ENCODE data around the gene RUVBL2.
"Not testable (repeated sequence)": the region's sequence is repeated elsewhere in the genome, so short reads cannot be mapped to it uniquely, and the experiment has no call there.

Gene RUVBL2

DNA sequence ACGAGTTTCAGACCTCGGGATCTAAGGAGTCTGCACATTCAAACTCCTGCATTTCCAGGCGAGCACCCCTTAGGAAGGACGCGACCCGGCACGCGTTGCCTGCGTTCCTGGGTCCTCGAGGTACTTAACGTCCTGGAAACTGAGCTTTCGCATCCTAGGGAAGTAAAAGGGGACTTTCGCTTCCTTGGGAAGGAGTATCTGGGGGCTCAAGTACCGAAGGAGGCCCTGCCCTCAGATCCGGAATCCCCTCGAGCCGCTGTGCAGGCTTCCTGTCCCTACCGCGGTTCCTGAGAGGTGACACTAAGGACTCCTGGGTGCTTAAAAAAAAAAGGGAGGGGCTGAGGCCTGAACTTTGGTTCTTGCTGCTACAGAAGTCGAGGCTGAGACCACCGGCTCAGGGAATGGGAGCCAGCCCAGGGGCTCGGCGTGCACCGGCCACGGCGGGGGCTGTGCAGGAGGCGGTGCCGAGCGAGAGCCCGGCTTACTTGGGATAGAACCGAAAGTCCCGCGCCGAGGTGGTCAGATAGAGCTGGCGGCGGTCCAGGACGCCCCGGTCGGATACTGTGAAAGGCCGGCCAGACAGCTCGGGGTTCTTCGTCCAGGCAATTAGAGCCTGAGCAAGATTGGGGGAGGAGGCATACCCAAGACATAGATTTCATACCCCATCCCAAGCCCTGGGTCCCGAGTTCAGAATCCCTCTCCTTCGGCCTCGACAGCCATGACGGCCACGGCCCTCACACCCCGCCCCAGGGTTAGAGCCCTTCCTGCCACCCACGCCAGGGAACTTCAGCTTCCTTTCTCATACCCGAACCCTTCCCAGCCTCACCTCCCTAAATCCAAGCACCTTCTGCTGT, 24.9 kb downstream of the RUVBL2 start:
- peak; percentile 47 for ATAC-seq (replicated peaks; ENCODE audit: extremely low read depth, poor library complexity, severe bottlenecking)
- not testable (repeated sequence) for H3K9me3 Mint-ChIP-seq; H3K36me3 Mint-ChIP-seq (ENCODE audit: insufficient read depth); H3K27me3 Mint-ChIP-seq; DNase-seq (ENCODE audit: low spot score in 2 of 2)
- Mint-ChIP-seq H3K4me3 (peak overlapping the region; percentile 85), H3K4me1 (peaks cover 25% of the 10 kb centered on the region), H3K27ac (ENCODE audit: low read depth) (peak overlapping the region; percentile 7)

DNA sequence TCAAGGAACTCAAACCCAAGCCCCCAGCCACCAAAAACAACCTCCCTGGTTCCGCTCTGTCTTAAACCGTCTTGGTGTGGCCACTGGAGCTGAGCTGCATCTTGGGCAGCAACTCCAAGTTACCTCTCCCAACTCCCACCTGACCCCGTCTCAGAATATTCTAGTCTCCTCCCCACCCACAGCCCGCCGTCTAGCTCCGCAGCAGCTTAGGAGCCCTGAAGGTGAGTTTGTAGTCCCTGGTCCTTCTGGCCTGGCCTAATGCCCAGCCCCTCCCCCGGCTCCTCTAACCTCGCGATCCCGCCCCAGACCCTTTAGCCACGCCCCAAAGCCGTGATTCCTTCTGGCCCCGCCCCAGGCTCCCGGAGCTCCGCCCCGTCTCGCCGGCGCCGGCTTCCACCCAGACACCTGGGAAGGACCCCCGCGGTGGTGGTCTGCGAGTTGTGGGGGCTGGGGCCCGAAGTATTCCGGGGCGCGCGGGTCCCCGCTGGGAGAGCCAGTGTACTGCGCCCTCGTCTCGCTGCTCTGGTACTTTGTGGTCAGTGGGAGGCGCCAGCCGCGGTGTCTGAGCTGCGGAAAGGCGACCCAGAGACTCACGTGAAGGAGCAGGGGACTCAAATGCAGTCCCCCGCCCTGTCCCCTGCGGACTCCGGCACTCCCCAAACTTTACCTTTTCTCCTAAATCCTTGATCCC, 25.7 kb downstream of the RUVBL2 start:
- H3K36me3 Mint-ChIP-seq (ENCODE audit: insufficient read depth) = peaks cover 7% of the 10 kb centered on the region
- H3K4me1 Mint-ChIP-seq = peaks cover 25% of the 10 kb centered on the region
- DNase-seq (ENCODE audit: low spot score in 2 of 2) (peak; percentile 31 to 37), ATAC-seq (replicated peaks; ENCODE audit: extremely low read depth, poor library complexity, severe bottlenecking) (peak; percentile 34)
- H3K27ac Mint-ChIP-seq (ENCODE audit: low read depth) = peak overlapping the region; percentile 7
- no peaks in the 10 kb centered on the region for H3K27me3 Mint-ChIP-seq
- H3K4me3 Mint-ChIP-seq = peak overlapping the region; percentile 85
- no peaks in the 10 kb centered on the region for H3K9me3 Mint-ChIP-seq

- ATAC-seq (replicated peaks; ENCODE audit: extremely low read depth, poor library complexity, severe bottlenecking) (no peak), DNase-seq (ENCODE audit: low spot score in 2 of 2) (no peak)
- Mint-ChIP-seq H3K9me3 (no peaks in the 10 kb centered on the region), H3K4me1 (peaks cover 25% of the 10 kb centered on the region), H3K36me3 (ENCODE audit: insufficient read depth) (peaks cover 5% of the 10 kb centered on the region), H3K27ac (ENCODE audit: low read depth) (no peak overlapping the region), H3K4me3 (peak overlapping the region; percentile 85), H3K27me3 (no peaks in the 10 kb centered on the region)
Measured at GRCh38 chr19:49020342-49020741, 26.7 kb downstream of the RUVBL2 start.

DNA sequence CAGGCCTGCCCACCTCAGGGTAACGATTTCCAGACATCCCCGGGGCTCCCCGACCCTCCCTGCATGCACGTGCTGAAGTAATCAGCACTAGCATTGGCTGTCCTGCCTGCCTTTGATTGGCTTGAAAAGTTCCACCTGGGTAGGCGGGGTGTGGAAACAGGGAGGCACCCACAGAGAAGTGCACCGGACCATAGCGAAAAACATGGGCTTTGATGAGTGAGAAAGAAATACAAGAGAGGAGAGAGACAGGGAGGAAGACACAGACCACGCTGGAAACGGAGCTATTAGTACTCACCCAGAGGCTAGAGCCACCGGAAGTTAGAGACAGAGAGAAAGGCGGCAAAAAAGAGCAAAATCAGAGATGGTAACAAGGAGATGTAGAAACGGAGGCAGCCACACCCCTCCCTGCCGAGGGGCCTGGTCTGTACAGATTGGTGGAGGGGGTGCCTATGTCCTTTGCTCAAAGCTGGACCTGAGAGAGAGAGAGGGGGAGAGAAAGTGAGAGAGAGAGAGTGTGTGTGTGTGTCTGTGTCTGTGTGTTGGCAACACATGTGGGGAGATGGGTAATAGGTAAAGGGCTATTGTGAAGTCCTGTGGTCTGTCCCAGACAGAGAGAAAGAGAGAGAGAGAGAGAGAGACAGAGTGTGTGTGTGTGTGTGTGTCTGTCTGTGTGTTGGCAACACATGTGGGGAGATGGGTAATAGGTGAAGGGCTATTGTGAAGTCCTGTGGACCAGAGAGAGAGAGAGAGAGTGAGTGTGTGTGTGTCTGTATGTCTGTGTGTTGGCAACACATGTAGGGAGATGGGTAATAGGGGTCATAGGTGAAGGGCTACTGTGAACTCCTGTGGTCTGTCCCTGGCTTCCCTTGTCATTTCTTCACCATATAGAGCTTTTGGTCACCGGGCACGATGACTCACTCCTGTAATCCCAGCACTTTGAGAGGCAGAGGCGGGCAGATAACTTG, 27.5 kb downstream of the RUVBL2 start:
- H3K9me3 Mint-ChIP-seq = no peaks in the 10 kb centered on the region
- H3K36me3 Mint-ChIP-seq (ENCODE audit: insufficient read depth) = peaks cover 5% of the 10 kb centered on the region
- DNase-seq (ENCODE audit: low spot score in 2 of 2) (no peak), ATAC-seq (replicated peaks; ENCODE audit: extremely low read depth, poor library complexity, severe bottlenecking) (no peak)
- peaks cover 25% of the 10 kb centered on the region for H3K4me1 Mint-ChIP-seq
- no peaks in the 10 kb centered on the region for H3K27me3 Mint-ChIP-seq
- H3K4me3 Mint-ChIP-seq = peak overlapping the region; percentile 85
- peak overlapping the region; percentile 6 for H3K27ac Mint-ChIP-seq (ENCODE audit: low read depth)

DNA sequence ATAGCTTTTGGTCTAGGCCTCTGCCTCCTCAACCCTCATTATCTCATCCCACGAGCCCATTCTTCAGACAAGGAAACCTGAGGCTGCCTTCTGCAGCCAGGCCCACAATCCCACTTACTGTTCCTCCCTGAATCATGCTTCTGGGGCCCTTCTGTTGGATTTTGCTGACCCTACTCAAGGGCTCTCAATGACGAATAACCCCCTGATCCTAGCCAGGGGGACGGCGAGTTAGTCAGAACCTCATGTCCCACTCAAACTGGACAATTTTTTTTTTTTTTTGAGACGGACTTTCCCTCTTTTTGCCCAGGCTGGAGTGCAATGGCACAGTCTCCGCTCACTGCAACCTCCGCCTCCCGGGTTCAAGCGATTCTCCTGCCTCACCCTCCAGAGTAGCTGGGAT, 28.4 kb downstream of the RUVBL2 start:
- no peaks in the 10 kb centered on the region for H3K27me3 Mint-ChIP-seq
- H3K9me3 Mint-ChIP-seq = no peaks in the 10 kb centered on the region
- H3K4me1 Mint-ChIP-seq = peaks cover 25% of the 10 kb centered on the region
- H3K36me3 Mint-ChIP-seq (ENCODE audit: insufficient read depth) = peaks cover 5% of the 10 kb centered on the region
- no peak overlapping the region for H3K27ac Mint-ChIP-seq (ENCODE audit: low read depth)
- no peak for ATAC-seq (replicated peaks; ENCODE audit: extremely low read depth, poor library complexity, severe bottlenecking)
- H3K4me3 Mint-ChIP-seq = no peak overlapping the region
- no peak for DNase-seq (ENCODE audit: low spot score in 2 of 2)

DNA sequence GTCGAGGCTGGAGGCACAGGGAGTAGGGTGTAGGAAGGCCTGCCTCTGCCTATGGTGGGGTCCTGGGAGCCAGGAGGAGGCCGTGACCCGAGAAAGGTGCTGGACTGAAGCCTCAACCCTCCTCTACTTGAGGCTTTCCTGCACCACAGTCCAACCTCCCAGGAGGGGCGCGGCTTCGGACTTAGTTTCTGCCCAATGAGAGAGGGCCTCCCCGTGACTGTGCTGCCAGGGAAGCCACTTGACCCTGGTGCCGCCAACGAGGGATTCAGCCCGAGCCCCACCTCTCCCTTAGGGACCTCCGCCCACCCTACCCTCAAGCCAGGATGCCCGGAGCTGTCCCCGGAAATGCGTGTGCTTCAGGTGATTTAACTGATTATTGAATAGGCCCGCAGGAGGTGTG, 30.5 kb downstream of the RUVBL2 start, which contains the start of gene CGB3:
Gene CGB3 (minus strand): TSS at position 101 of the 400 bp plus-strand sequence. CDS start 362 bp downstream, outside the sequence.
- not testable (repeated sequence) for H3K27me3 Mint-ChIP-seq; DNase-seq (ENCODE audit: low spot score in 2 of 2); ATAC-seq (replicated peaks; ENCODE audit: extremely low read depth, poor library complexity, severe bottlenecking); H3K4me3 Mint-ChIP-seq; H3K9me3 Mint-ChIP-seq; H3K36me3 Mint-ChIP-seq (ENCODE audit: insufficient read depth); H3K27ac Mint-ChIP-seq (ENCODE audit: low read depth)
- H3K4me1 Mint-ChIP-seq = peaks cover 15% of the 10 kb centered on the region

DNA sequence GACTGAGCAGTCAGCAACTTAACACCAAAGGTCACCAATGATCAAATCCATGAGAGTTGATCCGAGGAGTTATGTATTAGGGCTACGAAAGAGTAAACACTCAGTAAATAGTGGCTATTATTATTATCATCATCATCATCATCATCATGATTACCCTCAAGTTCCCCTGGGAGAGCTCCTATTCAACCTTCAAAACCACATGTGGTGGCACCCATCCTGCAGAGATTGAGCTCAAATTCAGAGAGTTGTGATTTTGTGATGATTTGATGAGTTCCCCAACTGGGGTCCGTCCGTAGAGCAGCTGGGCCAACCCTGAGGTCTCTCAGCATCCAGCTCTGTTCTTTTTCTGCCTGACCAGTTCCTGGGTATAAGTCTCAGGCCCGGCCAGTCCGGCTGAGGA, 31.4 kb downstream of the RUVBL2 start:
- not testable (repeated sequence) for H3K36me3 Mint-ChIP-seq (ENCODE audit: insufficient read depth); H3K27me3 Mint-ChIP-seq; H3K27ac Mint-ChIP-seq (ENCODE audit: low read depth); ATAC-seq (replicated peaks; ENCODE audit: extremely low read depth, poor library complexity, severe bottlenecking); H3K9me3 Mint-ChIP-seq; H3K4me3 Mint-ChIP-seq; DNase-seq (ENCODE audit: low spot score in 2 of 2); H3K4me1 Mint-ChIP-seq

DNA sequence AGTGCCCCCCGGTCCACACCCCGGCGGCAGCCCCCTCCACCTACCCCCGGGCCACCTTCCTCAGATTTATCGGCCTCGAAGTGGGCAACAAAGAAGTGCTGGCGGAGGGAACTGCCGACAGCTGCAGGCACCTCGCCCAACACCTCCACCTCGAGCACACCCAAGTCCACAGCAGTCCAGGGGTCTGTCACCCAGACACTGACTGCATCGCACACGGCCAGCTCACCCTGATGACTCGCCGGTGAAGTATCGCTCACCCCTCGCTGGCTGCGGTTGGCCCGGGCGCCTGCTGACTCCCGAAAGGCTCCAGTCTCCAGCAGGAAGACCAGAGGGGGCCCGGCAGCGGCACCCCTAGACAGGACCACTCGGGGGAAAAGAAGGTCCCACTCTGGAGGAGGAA, 31.9 kb downstream of the RUVBL2 start:
- ATAC-seq (replicated peaks; ENCODE audit: extremely low read depth, poor library complexity, severe bottlenecking); H3K9me3 Mint-ChIP-seq: not testable (repeated sequence)

GRCh38 chr19:49028686-49029085, 35.0 kb downstream of the RUVBL2 start:
- not testable (repeated sequence) for H3K36me3 Mint-ChIP-seq (ENCODE audit: insufficient read depth); ATAC-seq (replicated peaks; ENCODE audit: extremely low read depth, poor library complexity, severe bottlenecking)

More for the DNA sequence above, 31.9 kb downstream of the RUVBL2 start:
- H3K27me3 Mint-ChIP-seq; H3K36me3 Mint-ChIP-seq (ENCODE audit: insufficient read depth); DNase-seq (ENCODE audit: low spot score in 2 of 2); H3K4me3 Mint-ChIP-seq; H3K27ac Mint-ChIP-seq (ENCODE audit: low read depth); H3K4me1 Mint-ChIP-seq: not testable (repeated sequence)

GRCh38 chr19:49029749-49030148, 36.1 kb downstream of the RUVBL2 start:
- not testable (repeated sequence) for ATAC-seq (replicated peaks; ENCODE audit: extremely low read depth, poor library complexity, severe bottlenecking); H3K9me3 Mint-ChIP-seq; H3K4me3 Mint-ChIP-seq

More at GRCh38 chr19:49028686-49029085, 35.0 kb downstream of the RUVBL2 start:
- not testable (repeated sequence) for H3K27ac Mint-ChIP-seq (ENCODE audit: low read depth); H3K4me1 Mint-ChIP-seq; H3K27me3 Mint-ChIP-seq; H3K9me3 Mint-ChIP-seq; H3K4me3 Mint-ChIP-seq; DNase-seq (ENCODE audit: low spot score in 2 of 2)

GRCh38 chr19:49030323-49030722, 36.6 kb downstream of the RUVBL2 start:
- H3K36me3 Mint-ChIP-seq (ENCODE audit: insufficient read depth); H3K27ac Mint-ChIP-seq (ENCODE audit: low read depth); ATAC-seq (replicated peaks; ENCODE audit: extremely low read depth, poor library complexity, severe bottlenecking); H3K4me3 Mint-ChIP-seq; DNase-seq (ENCODE audit: low spot score in 2 of 2); H3K9me3 Mint-ChIP-seq; H3K4me1 Mint-ChIP-seq; H3K27me3 Mint-ChIP-seq: not testable (repeated sequence)

More at GRCh38 chr19:49029749-49030148, 36.1 kb downstream of the RUVBL2 start:
- not testable (repeated sequence) for DNase-seq (ENCODE audit: low spot score in 2 of 2); H3K27me3 Mint-ChIP-seq; H3K4me1 Mint-ChIP-seq; H3K36me3 Mint-ChIP-seq (ENCODE audit: insufficient read depth); H3K27ac Mint-ChIP-seq (ENCODE audit: low read depth)

DNA sequence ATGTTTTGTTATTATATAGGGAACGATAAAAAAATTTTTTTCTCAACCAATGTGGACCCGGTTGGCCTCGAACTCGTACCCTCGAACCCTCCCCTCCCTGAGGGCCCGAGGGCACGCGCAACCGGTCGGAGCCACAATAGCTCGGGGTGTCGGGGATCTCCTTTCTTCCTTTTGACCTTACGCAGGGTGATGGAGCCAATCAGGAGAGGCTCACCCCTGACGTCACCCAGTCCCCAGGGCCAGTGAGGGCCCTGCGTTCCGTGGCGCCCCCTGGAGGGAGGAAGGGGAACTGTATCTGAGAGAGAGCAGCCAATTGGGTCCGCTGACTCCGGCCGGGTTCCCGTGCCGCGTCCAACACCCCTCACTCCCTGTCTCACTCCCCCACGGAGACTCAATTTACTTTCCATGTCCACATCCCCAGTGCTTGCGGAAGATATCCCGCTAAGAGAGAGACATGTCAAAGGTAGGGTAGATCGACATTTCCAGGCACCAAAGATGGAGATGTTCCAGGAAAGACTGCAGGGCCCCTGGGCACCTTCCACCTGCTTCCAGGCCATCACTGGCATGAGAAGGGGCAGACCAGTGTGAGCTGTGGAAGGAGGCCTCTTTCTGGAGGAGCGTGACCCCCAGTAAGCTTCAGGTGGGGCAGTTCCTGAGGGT, 38.1 kb downstream of the RUVBL2 start, which contains the start of gene CGB2:
Gene CGB2 (plus strand): TSS at position 249 of the 660 bp plus-strand sequence. CDS start 206 bp downstream, at position 455.
- H3K4me1 Mint-ChIP-seq; H3K27me3 Mint-ChIP-seq; H3K4me3 Mint-ChIP-seq; H3K36me3 Mint-ChIP-seq (ENCODE audit: insufficient read depth); H3K9me3 Mint-ChIP-seq: not testable (repeated sequence)
- peak in 1 of 2 donors; percentile 31 for DNase-seq (ENCODE audit: low spot score in 2 of 2)
- ATAC-seq (replicated peaks; ENCODE audit: extremely low read depth, poor library complexity, severe bottlenecking) = peak; percentile 36
- peak within 1 kb of the TSS; percentile 67 for H3K27ac Mint-ChIP-seq (ENCODE audit: low read depth)
